Activated CD8-positive, alpha-beta T cell treated with anti-CD3 and anti-CD28 coated beads, Interleukin-2, amount 10 ng/mL, durations not matched to agents 7 days and 5 days (primary cell): ENCODE results near the gene CPNE5. TPM values are rescaled to one million over a fixed set of nuclear protein-coding genes. Genes with fewer than 3 reads are reported as not detected.
A peak's percentile ranks its signal among the peaks of the same experiment; 100 is the strongest.

Source experiments
- ATAC-seq: fragments of 150-1000 bp; cut with Tn5 transposase; one replicate; pipeline ENCODE4 v1.10.0; 2021; ENCODE audit warnings: moderate library complexity
- CTCF ChIA-PET: fragments of 350-600 bp; sonication (Branson Sonifier 250); formaldehyde crosslinking; loops from one replicate; lab custom pipeline; 2021; ENCODE audit warnings: antibody characterized with exemption; lab: Charles Lee
- POLR2A ChIA-PET: fragments of 350-600 bp; sonication (Branson Sonifier 250); formaldehyde crosslinking; loops from one replicate; lab custom pipeline; 2021; ENCODE audit warnings: antibody characterized with exemption; lab: Charles Lee
- DNase-seq: peaks from one replicate; pipeline ENCODE4 v3.0.0-alpha.2; 2020
- H3K27ac Mint-ChIP-seq: one replicate; pipeline ENCODE4 v1.8.0; 2021; ENCODE audit warnings: mild to moderate bottlenecking, mixed read lengths
- H3K27me3 Mint-ChIP-seq: one replicate; pipeline ENCODE4 v1.8.0; 2021; ENCODE audit warnings: low read depth, mixed read lengths
- H3K36me3 Mint-ChIP-seq: one replicate; pipeline ENCODE4 v1.8.0; 2021; ENCODE audit warnings: low read depth, mixed read lengths
- H3K4me1 Mint-ChIP-seq: one replicate; pipeline ENCODE4 v1.8.0; 2021; ENCODE audit warnings: low read depth, mixed read lengths
- H3K4me3 Mint-ChIP-seq: one replicate; pipeline ENCODE4 v1.8.0; 2021; ENCODE audit warnings: mild to moderate bottlenecking, mixed read lengths
- H3K9me3 Mint-ChIP-seq: one replicate; pipeline ENCODE4 v1.8.0; 2022; ENCODE audit warnings: mixed read lengths; ENCODE audit not compliant: insufficient read depth
- total RNA-seq, 2 experiments: library from RNA; stranded (reverse); gene quantifications; one replicate each; pipeline ENCODE4 v1.2.3, GENCODE V29; 2021

The CPNE5 gene
- total RNA-seq, 2 experiments from 2014 or later = 1.4 to 1.7 TPM

DNA sequence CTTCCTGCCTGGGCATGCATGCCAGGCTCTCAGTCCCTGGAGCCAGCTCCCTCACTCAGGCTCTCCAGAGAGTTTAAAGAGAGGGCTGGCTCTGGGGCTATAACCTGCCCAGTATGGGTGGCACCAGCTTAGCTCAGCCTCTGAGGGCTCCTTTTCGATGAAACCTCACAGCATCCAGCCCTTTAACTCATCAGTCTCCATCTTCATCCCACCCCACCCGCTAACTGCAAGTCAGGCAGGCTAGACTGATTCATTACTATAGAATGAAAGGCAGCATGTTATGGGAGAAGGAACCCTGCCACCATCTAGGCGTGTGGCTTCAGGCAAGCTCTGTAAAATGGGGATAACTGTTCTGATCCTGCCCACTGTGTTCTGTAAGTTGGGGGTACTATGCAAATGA is 88.2 kb downstream of the CPNE5 start:
- no peak overlapping the region for H3K27ac Mint-ChIP-seq
- CTCF ChIA-PET = interaction anchor here (1.3 to 11.9 kb wide), 3 partner anchors 8 to 134 kb away, joined by 6 to 158 read pairs (median 128); no protein-coding TSS in a partner anchor

DNA sequence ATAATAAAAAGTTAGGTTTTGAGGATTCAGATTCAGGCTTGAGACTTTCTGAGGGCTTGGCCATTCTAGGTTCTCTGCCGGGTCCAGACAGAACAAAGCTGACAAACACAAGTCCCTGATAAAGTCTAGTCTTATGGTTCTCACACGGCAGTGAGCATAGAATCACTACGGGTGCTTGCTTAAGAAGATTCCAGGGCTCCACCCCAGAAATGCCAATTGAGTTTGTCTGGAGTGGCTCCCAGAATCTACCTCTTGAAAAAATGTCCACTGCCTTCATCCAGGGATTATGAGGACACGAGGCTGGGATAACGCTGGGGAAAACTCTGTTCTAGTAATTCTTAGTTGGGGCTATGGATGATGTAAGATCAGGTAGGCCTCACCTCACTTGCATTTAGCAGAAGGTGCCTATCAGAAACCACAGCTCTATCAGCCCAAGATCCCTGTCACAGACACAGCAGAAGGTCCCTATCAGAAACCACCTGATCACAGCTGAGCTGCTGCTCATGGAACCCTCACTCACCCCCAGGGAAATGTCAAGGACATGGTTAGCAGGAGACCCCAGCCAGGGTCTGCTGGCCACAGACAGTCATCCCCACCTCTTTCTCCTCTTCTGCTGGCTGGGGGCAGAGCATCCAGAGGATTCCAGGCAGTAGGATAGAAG is 89.3 kb downstream of the CPNE5 start:
- Mint-ChIP-seq H3K36me3 (peaks cover 3% of the 10 kb centered on the region), H3K9me3 (peaks cover 9% of the 10 kb centered on the region), H3K4me3 (no peak overlapping the region), H3K27ac (no peak overlapping the region), H3K27me3 (no peaks in the 10 kb centered on the region), H3K4me1 (peaks cover 34% of the 10 kb centered on the region)
- ChIA-PET POLR2A (no interaction called here), CTCF (interaction anchor here (1.3 to 11.9 kb wide), 2 partner anchors 9 to 20 kb away, joined by 6 to 158 read pairs; no protein-coding TSS in a partner anchor)
- ATAC-seq (no peak), DNase-seq (no peak)

More for the DNA sequence above, 88.2 kb downstream of the CPNE5 start:
- no peak overlapping the region for H3K4me3 Mint-ChIP-seq
- POLR2A ChIA-PET = interaction anchor here (0.6 kb wide), 1 partner anchor 55 kb away, joined by 3 read pairs; no protein-coding TSS in a partner anchor
- peaks cover 45% of the 10 kb centered on the region for H3K4me1 Mint-ChIP-seq
- DNase-seq = no peak
- ATAC-seq = no peak
- H3K36me3 Mint-ChIP-seq = peaks cover 5% of the 10 kb centered on the region
- no peaks in the 10 kb centered on the region for H3K27me3 Mint-ChIP-seq
- peaks cover 9% of the 10 kb centered on the region for H3K9me3 Mint-ChIP-seq

DNA sequence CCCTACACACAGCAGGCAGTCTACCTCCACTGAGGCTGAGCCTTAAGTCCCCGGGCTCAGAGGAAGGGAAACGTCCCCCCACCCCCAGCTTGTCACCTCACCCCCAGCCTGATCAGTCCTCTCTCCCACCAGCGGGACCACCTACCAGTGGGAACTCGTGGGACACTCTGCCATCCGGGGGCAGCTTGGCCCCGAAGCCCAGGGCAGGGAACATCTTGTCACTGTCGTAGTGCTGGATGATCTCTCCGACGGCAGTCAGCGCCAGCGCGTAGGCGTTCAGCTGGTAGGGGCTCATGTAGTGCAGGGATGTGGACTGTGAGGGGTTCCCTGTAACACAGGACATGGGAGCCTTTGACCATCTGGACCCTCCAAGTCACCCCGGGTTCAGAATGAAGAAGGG is 93.0 kb downstream of the CPNE5 start:
- no peak overlapping the region for H3K27ac Mint-ChIP-seq
- H3K36me3 Mint-ChIP-seq = peaks cover 3% of the 10 kb centered on the region
- ChIA-PET POLR2A (no interaction called here), CTCF (no interaction called here)
- ATAC-seq (no peak), DNase-seq (no peak)
- no peak overlapping the region for H3K4me3 Mint-ChIP-seq
- peaks cover 9% of the 10 kb centered on the region for H3K9me3 Mint-ChIP-seq
- peaks cover 9% of the 10 kb centered on the region for H3K4me1 Mint-ChIP-seq
- H3K27me3 Mint-ChIP-seq = no peaks in the 10 kb centered on the region

DNA sequence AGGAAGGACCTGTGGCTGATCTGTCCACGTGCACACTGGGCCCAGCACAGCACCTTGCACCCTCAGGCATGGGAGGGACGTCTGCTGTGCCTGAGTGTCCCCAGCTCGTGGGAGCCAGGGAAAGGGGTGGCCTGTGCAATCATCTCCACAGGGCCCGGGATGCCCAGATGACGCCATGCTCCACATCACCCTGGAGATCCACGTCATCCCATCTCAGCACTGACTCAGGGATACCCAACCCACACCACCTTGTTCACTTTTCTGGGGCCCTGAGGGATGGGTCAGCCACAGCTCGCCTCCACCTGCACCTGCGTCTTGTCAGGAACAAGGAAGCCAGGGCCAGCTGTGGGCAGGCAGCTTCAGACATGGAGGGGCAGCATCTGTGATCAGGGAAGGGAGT is 93.4 kb downstream of the CPNE5 start:
- DNase-seq = no peak
- ATAC-seq = no peak
- Mint-ChIP-seq H3K9me3 (peaks cover 9% of the 10 kb centered on the region), H3K27me3 (no peaks in the 10 kb centered on the region), H3K4me3 (no peak overlapping the region), H3K36me3 (peaks cover 3% of the 10 kb centered on the region), H3K27ac (no peak overlapping the region), H3K4me1 (peaks cover 9% of the 10 kb centered on the region)
- ChIA-PET CTCF (no interaction called here), POLR2A (no interaction called here)

- H3K4me1 Mint-ChIP-seq = peaks cover 14% of the 10 kb centered on the region
- no peaks in the 10 kb centered on the region for H3K27me3 Mint-ChIP-seq
- DNase-seq = no peak
- peaks cover 9% of the 10 kb centered on the region for H3K9me3 Mint-ChIP-seq
- H3K4me3 Mint-ChIP-seq = no peak overlapping the region
- H3K36me3 Mint-ChIP-seq = peaks cover 3% of the 10 kb centered on the region
- POLR2A ChIA-PET = no interaction called here
- no peak overlapping the region for H3K27ac Mint-ChIP-seq
- ATAC-seq = no peak
- CTCF ChIA-PET = no interaction called here
These were observed 94.0 kb downstream of the CPNE5 start for GRCh38 chr6:36745283-36745682.

- POLR2A ChIA-PET = no interaction called here
- ATAC-seq (no peak), DNase-seq (no peak)
- H3K36me3 Mint-ChIP-seq = peaks cover 3% of the 10 kb centered on the region
- H3K9me3 Mint-ChIP-seq = peaks cover 5% of the 10 kb centered on the region
- H3K4me1 Mint-ChIP-seq = peaks cover 17% of the 10 kb centered on the region
- no peaks in the 10 kb centered on the region for H3K27me3 Mint-ChIP-seq
- H3K4me3 Mint-ChIP-seq = no peak overlapping the region
- CTCF ChIA-PET = no interaction called here
- peak overlapping the region; percentile 49 for H3K27ac Mint-ChIP-seq
These were observed 95.0 kb downstream of the CPNE5 start for GRCh38 chr6:36744304-36744673.

GRCh38 chr6:36743538-36744303 is 95.5 kb downstream of the CPNE5 start:
- Mint-ChIP-seq H3K36me3 (peaks cover 3% of the 10 kb centered on the region), H3K27ac (no peak overlapping the region), H3K9me3 (no peaks in the 10 kb centered on the region), H3K4me1 (peaks cover 17% of the 10 kb centered on the region), H3K4me3 (no peak overlapping the region), H3K27me3 (no peaks in the 10 kb centered on the region)
- DNase-seq (no peak), ATAC-seq (no peak)
- POLR2A ChIA-PET = no interaction called here
- CTCF ChIA-PET = no interaction called here

DNA sequence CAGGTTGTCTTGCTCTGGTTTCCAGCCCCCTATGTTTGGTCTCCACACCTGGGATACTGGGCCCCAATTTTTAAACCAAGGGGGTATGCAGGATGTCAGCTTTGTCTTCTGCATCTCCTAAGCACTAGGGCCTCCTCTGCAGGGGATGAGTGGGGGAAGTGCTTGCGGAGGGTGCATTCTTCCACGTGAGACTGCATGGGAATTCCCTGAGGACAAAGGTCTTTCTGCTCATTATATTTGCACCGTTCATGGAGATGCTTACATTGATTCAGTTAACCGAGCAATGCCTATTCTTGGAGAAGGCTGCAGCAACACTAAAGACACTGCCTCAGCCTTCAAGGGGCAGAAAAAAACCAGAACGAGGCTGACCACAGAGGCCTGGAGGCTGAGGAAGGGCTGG is 96.2 kb downstream of the CPNE5 start:
- H3K9me3 Mint-ChIP-seq = no peaks in the 10 kb centered on the region
- H3K4me1 Mint-ChIP-seq = peaks cover 17% of the 10 kb centered on the region
- no peaks in the 10 kb centered on the region for H3K27me3 Mint-ChIP-seq
- no peaks in the 10 kb centered on the region for H3K36me3 Mint-ChIP-seq
- no peak overlapping the region for H3K4me3 Mint-ChIP-seq
- no peak overlapping the region for H3K27ac Mint-ChIP-seq
- no peak for ATAC-seq
- ChIA-PET CTCF (no interaction called here), POLR2A (no interaction called here)
- no peak for DNase-seq

DNA sequence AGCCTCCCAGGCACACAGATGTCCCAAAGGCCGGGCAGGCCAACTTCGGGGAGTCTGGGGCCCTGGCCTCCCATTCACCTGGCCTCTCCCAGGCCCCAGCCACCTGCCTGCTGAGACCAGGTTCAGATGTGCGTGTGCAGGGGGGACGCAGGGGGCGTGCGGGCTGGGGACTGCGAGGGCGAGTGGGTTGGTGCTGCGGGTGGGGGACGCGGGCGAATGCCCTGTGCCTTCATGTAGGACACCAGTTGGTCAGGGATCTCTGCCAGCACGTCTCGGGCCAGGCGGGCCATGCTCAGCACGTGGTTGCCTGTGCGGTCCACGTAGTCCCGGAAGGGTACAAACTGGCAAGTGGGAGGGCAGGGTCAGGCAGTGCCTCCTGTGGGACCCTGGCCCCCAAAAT is 97.1 kb downstream of the CPNE5 start:
- ChIA-PET CTCF (no interaction called here), POLR2A (no interaction called here)
- no peak overlapping the region for H3K4me3 Mint-ChIP-seq
- H3K4me1 Mint-ChIP-seq = peaks cover 17% of the 10 kb centered on the region
- no peaks in the 10 kb centered on the region for H3K9me3 Mint-ChIP-seq
- DNase-seq (no peak), ATAC-seq (no peak)
- no peaks in the 10 kb centered on the region for H3K27me3 Mint-ChIP-seq
- H3K27ac Mint-ChIP-seq = no peak overlapping the region
- H3K36me3 Mint-ChIP-seq = no peaks in the 10 kb centered on the region

- Mint-ChIP-seq H3K4me3 (no peak overlapping the region), H3K4me1 (peaks cover 17% of the 10 kb centered on the region), H3K36me3 (no peaks in the 10 kb centered on the region), H3K27ac (no peak overlapping the region), H3K27me3 (no peaks in the 10 kb centered on the region), H3K9me3 (no peaks in the 10 kb centered on the region)
- POLR2A ChIA-PET = no interaction called here
- ATAC-seq = no peak
- no peak for DNase-seq
- CTCF ChIA-PET = no interaction called here
These were observed 98.4 kb downstream of the CPNE5 start for GRCh38 chr6:36740818-36741179.

- POLR2A ChIA-PET = no interaction called here
- no peak overlapping the region for H3K4me3 Mint-ChIP-seq
These were observed 99.1 kb downstream of the CPNE5 start for GRCh38 chr6:36739947-36740817.

DNA sequence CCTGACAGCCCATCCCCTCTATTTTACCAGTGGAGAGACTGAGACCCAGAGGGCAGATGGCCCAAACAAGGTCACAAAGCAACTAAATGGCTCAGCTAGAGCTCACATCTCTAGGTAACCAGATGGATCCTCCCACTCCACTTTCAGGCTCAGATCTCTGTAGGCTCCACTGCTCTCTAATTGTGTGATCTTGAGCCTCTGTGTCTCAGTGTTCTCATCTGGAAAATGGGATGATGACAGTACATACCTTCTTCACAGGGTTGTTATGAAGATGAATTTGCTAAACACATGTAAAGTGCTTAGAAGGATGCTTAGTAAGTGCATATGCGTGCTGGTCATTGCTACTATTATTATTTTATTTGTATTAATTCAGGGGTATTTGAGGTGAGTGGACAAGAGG is 101.1 kb downstream of the CPNE5 start:
- no peak overlapping the region for H3K4me3 Mint-ChIP-seq
- H3K27ac Mint-ChIP-seq = peak overlapping the region; percentile 15
- ChIA-PET POLR2A (no interaction called here), CTCF (no interaction called here)
- H3K4me1 Mint-ChIP-seq = peaks cover 18% of the 10 kb centered on the region
- no peaks in the 10 kb centered on the region for H3K36me3 Mint-ChIP-seq
- no peak for ATAC-seq
- DNase-seq = no peak
- H3K9me3 Mint-ChIP-seq = no peaks in the 10 kb centered on the region
- H3K27me3 Mint-ChIP-seq = no peaks in the 10 kb centered on the region

More at GRCh38 chr6:36739947-36740817, 99.1 kb downstream of the CPNE5 start:
- CTCF ChIA-PET = no interaction called here
- H3K9me3 Mint-ChIP-seq = no peaks in the 10 kb centered on the region
- no peaks in the 10 kb centered on the region for H3K27me3 Mint-ChIP-seq
- ATAC-seq (no peak), DNase-seq (no peak)
- no peaks in the 10 kb centered on the region for H3K36me3 Mint-ChIP-seq
- H3K4me1 Mint-ChIP-seq = peaks cover 18% of the 10 kb centered on the region
- H3K27ac Mint-ChIP-seq = no peak overlapping the region
